HG03342 (cell line): ENCODE data around the gene MAP3K9.
"Not testable (repeated sequence)": the region's sequence is repeated elsewhere in the genome, so short reads cannot be mapped to it uniquely, and the experiment has no call there.

Source experiments
- ATAC-seq: cut with Tn5 transposase; IDR thresholded peaks from one replicate; pipeline ENCODE4 v1.9.1; 2021; ENCODE audit warnings: mild to moderate bottlenecking, moderate library complexity; ENCODE audit not compliant: unreplicated experiment

MAP3K9 gene

GRCh38 chr14:70726651-70727375 lies 82.5 kb downstream of the MAP3K9 start:
- no peak for ATAC-seq

GRCh38 chr14:70724944-70725343 lies 84.4 kb downstream of the MAP3K9 start:
- ATAC-seq = no peak

- ATAC-seq = no peak
These were observed 85.2 kb downstream of the MAP3K9 start for GRCh38 chr14:70724110-70724509.

GRCh38 chr14:70723276-70723675 lies 86.0 kb downstream of the MAP3K9 start:
- no peak for ATAC-seq

- no peak for ATAC-seq
These were observed 86.9 kb downstream of the MAP3K9 start for GRCh38 chr14:70722418-70722817.

- ATAC-seq = no peak
These were observed 87.8 kb downstream of the MAP3K9 start for GRCh38 chr14:70721542-70721941.

GRCh38 chr14:70718383-70719118 lies 90.8 kb downstream of the MAP3K9 start:
- no peak for ATAC-seq

GRCh38 chr14:70716958-70717357 lies 92.4 kb downstream of the MAP3K9 start:
- no peak for ATAC-seq

- ATAC-seq = no peak
These were observed 92.8 kb downstream of the MAP3K9 start for GRCh38 chr14:70716483-70716882.

- no peak for ATAC-seq
These were observed 95.2 kb downstream of the MAP3K9 start for GRCh38 chr14:70714055-70714550.

GRCh38 chr14:70713511-70713916 lies 95.8 kb downstream of the MAP3K9 start:
- no peak for ATAC-seq

- no peak for ATAC-seq
These were observed 96.2 kb downstream of the MAP3K9 start for GRCh38 chr14:70713096-70713495.

- no peak for ATAC-seq
These were observed 97.9 kb downstream of the MAP3K9 start for GRCh38 chr14:70711451-70711850.

GRCh38 chr14:70709726-70710382 lies 99.5 kb downstream of the MAP3K9 start:
- ATAC-seq = no peak

- no peak for ATAC-seq
These were observed 100.4 kb downstream of the MAP3K9 start for GRCh38 chr14:70708717-70709570.

GRCh38 chr14:70707138-70708038 lies 101.9 kb downstream of the MAP3K9 start:
- peak; percentile 82 for ATAC-seq

- no peak for ATAC-seq
These were observed 103.1 kb downstream of the MAP3K9 start for GRCh38 chr14:70706177-70706576.

GRCh38 chr14:70704960-70705359 lies 104.4 kb downstream of the MAP3K9 start:
- ATAC-seq = no peak

GRCh38 chr14:70703621-70704168 lies 105.6 kb downstream of the MAP3K9 start:
- ATAC-seq = not testable (repeated sequence)
